Endodermal cell (in vitro differentiated cells): ENCODE data around the gene AFF2. TPM values are rescaled to one million over a fixed set of nuclear protein-coding genes. Genes with fewer than 3 reads are reported as not detected.

ENCODE experiments used
- DNase-seq: peaks from one replicate; pipeline ENCODE4 v3.0.0-alpha.2; 2017
- H3K27ac ChIP-seq: 2 replicates; pipeline ENCODE4 v1.5.1; 2013; ENCODE audit warnings: mild to moderate bottlenecking, low read depth, low read length, moderate library complexity
- H3K27me3 ChIP-seq: 2 replicates; pipeline ENCODE4 v1.6.1; 2013; ENCODE audit warnings: mild to moderate bottlenecking, low read length, moderate library complexity; ENCODE audit not compliant: insufficient read depth, control insufficient read depth, poor library complexity, severe bottlenecking
- H3K36me3 ChIP-seq: 2 replicates; pipeline ENCODE4 v1.7.0; 2013; ENCODE audit warnings: mild to moderate bottlenecking, low read length, moderate library complexity; ENCODE audit not compliant: control insufficient read depth, insufficient read depth
- H3K4me1 ChIP-seq: one replicate; pipeline ENCODE4 v1.7.0; 2013; ENCODE audit warnings: low read length; ENCODE audit not compliant: control insufficient read depth, insufficient read depth
- H3K4me3 ChIP-seq: 2 replicates; pipeline ENCODE4 v1.5.1; 2013; ENCODE audit warnings: mild to moderate bottlenecking, low read length, moderate library complexity
- H3K9ac ChIP-seq: 2 replicates; pipeline ENCODE4 v1.6.1; 2013; ENCODE audit warnings: mild to moderate bottlenecking, low read length, moderate library complexity; ENCODE audit not compliant: poor library complexity, severe bottlenecking; ENCODE audit errors: extremely low read depth
- H3K9me3 ChIP-seq: 2 replicates; pipeline ENCODE4 v1.6.1; 2013; ENCODE audit warnings: mild to moderate bottlenecking, low read length, moderate library complexity; ENCODE audit not compliant: control insufficient read depth
- H3K27ac Mint-ChIP-seq: 2 replicates; pipeline ENCODE4 v1.8.0; 2020; ENCODE audit warnings: mixed read lengths
- H3K27me3 Mint-ChIP-seq: 2 replicates; pipeline ENCODE4 v1.8.0; 2021; ENCODE audit warnings: mild to moderate bottlenecking, mixed read lengths; ENCODE audit not compliant: insufficient read depth
- H3K36me3 Mint-ChIP-seq: 2 replicates; pipeline ENCODE4 v1.8.0; 2020; ENCODE audit warnings: low read depth, mixed read lengths
- H3K4me1 Mint-ChIP-seq: 2 replicates; pipeline ENCODE4 v1.8.0; 2020; ENCODE audit warnings: mixed read lengths
- H3K4me3 Mint-ChIP-seq: 2 replicates; pipeline ENCODE4 v1.8.0; 2020; ENCODE audit warnings: mild to moderate bottlenecking, moderate library complexity, mixed read lengths
- H3K9me3 Mint-ChIP-seq: 2 replicates; pipeline ENCODE4 v1.8.0; 2020; ENCODE audit warnings: mild to moderate bottlenecking, mixed read lengths
- CTCF ChIP-seq: fragments of 200-600 bp; sonication (generic); conservative IDR thresholded peaks from 2 replicates; pipeline ENCODE4 v1.5.0; 2021; ENCODE audit warnings: antibody characterized with exemption, mild to moderate bottlenecking
- WGBS, 2 experiments: methylation state at CpG; one replicate each; pipeline versions ENCODE4 v1.1.5 to v1.1.7; 2013; ENCODE audit warnings: missing lambda C conversion rate in 2 of 2, mixed read lengths in 1 of 2; ENCODE audit not compliant: insufficient coverage in 1 of 2, insufficient read length in 1 of 2; 5-methylcytosine and 5-hydroxymethylcytosine counted together
- total RNA-seq, 2 donors: library from RNA; stranded (reverse); fragmentation: NEBNext Ultra II Directional in 1 of 2; extraction: Animal tissue kit (Norgen Biotek cat#: 25700) in 1 of 2; gene quantifications; 2 replicates in 1 of 2; 3 replicates in 1 of 2; pipeline ENCODE4 v1.2.1, GENCODE V29; 2021

AFF2 gene
- total RNA-seq, 2 donors from 2014 or later = 3.7 to 5.6 TPM

- Histone ChIP-seq H3K4me3 (no peak overlapping the region), H3K4me1 (no peaks in the 10 kb centered on the region), H3K9me3 (no peaks in the 10 kb centered on the region), H3K27ac (no peak overlapping the region), H3K9ac (no peak overlapping the region), H3K27me3 (no peaks in the 10 kb centered on the region), H3K36me3 (no peaks in the 10 kb centered on the region)
- Mint-ChIP-seq H3K27me3 (no peaks in the 10 kb centered on the region), H3K4me3 (no peak overlapping the region), H3K9me3 (peaks cover 54% of the 10 kb centered on the region), H3K4me1 (no peaks in the 10 kb centered on the region), H3K27ac (no peak overlapping the region), H3K36me3 (no peaks in the 10 kb centered on the region)
- no peak for TF ChIP-seq CTCF
- DNase-seq = no peak
Measured at GRCh38 chrX:148659481-148659880, 159.1 kb downstream of the AFF2 start.

GRCh38 chrX:148661035-148661434, 160.6 kb downstream of the AFF2 start:
- no peak for TF ChIP-seq CTCF
- H3K27me3 Mint-ChIP-seq = no peaks in the 10 kb centered on the region
- peaks cover 57% of the 10 kb centered on the region for H3K9me3 Mint-ChIP-seq
- no peaks in the 10 kb centered on the region for H3K27me3 ChIP-seq
- no peaks in the 10 kb centered on the region for H3K4me1 ChIP-seq
- no peak overlapping the region for H3K27ac ChIP-seq
- H3K4me3 Mint-ChIP-seq = no peak overlapping the region
- H3K9ac ChIP-seq = no peak overlapping the region
- H3K4me3 ChIP-seq = no peak overlapping the region
- H3K36me3 ChIP-seq = no peaks in the 10 kb centered on the region
- H3K36me3 Mint-ChIP-seq = no peaks in the 10 kb centered on the region
- no peaks in the 10 kb centered on the region for H3K9me3 ChIP-seq
- H3K4me1 Mint-ChIP-seq = no peaks in the 10 kb centered on the region
- DNase-seq = no peak
- no peak overlapping the region for H3K27ac Mint-ChIP-seq

GRCh38 chrX:148662014-148662413, 161.6 kb downstream of the AFF2 start:
- TF ChIP-seq CTCF = no peak
- Mint-ChIP-seq H3K27ac (no peak overlapping the region), H3K4me3 (no peak overlapping the region), H3K4me1 (no peaks in the 10 kb centered on the region), H3K36me3 (no peaks in the 10 kb centered on the region), H3K9me3 (peaks cover 58% of the 10 kb centered on the region), H3K27me3 (no peaks in the 10 kb centered on the region)
- Histone ChIP-seq H3K4me1 (no peaks in the 10 kb centered on the region), H3K36me3 (no peaks in the 10 kb centered on the region), H3K9me3 (no peaks in the 10 kb centered on the region), H3K27me3 (no peaks in the 10 kb centered on the region), H3K9ac (no peak overlapping the region), H3K4me3 (no peak overlapping the region), H3K27ac (no peak overlapping the region)
- WGBS, 2 experiments = 100% methylated on average over 1 of the region's 1 CpG; no CpG with 5 or more reads in 1 of the 2 experiments
- DNase-seq = no peak
